Osteoblast (primary cell): ENCODE measurements around the gene TAS1R1. TPM values are rescaled to one million over a fixed set of nuclear protein-coding genes. Genes with fewer than 3 reads are reported as not detected.
"Not testable (repeated sequence)": the region's sequence is repeated elsewhere in the genome, so short reads cannot be mapped to it uniquely, and the experiment has no call there.

Experiments
- DNase-seq: peaks from one replicate; pipeline ENCODE4 v3.0.0; 2011; ENCODE audit warnings: low spot score, mixed read lengths; ENCODE audit not compliant: insufficient read length; ENCODE audit errors: missing footprints
- H2AFZ ChIP-seq: 2 replicates; pipeline ENCODE4 v1.6.0; 2011; ENCODE audit warnings: mild to moderate bottlenecking, low read length
- H3K27ac ChIP-seq: 2 replicates; pipeline ENCODE4 v1.5.1; 2011; ENCODE audit warnings: mild to moderate bottlenecking, low read depth, low read length, moderate library complexity
- H3K27me3 ChIP-seq: 2 replicates; pipeline ENCODE4 v1.6.0; 2012; ENCODE audit warnings: mild to moderate bottlenecking, control low read depth, inconsistent platforms, low read length, moderate library complexity; ENCODE audit not compliant: insufficient read depth
- H3K36me3 ChIP-seq: 2 replicates; pipeline ENCODE4 v1.5.1; 2011; ENCODE audit warnings: mild to moderate bottlenecking, low read length, control low read depth, moderate library complexity; ENCODE audit not compliant: insufficient read depth
- H3K4me1 ChIP-seq: 2 replicates; pipeline ENCODE4 v1.5.1; 2011; ENCODE audit warnings: mild to moderate bottlenecking, low read length, control low read depth, moderate library complexity; ENCODE audit not compliant: insufficient read depth
- H3K4me2 ChIP-seq: 2 replicates; pipeline ENCODE4 v1.6.0; 2011; ENCODE audit warnings: mild to moderate bottlenecking, low read length; ENCODE audit not compliant: insufficient read depth
- H3K4me3 ChIP-seq: fragments of 200-600 bp; sonication (generic); 3 replicates; pipeline ENCODE4 v1.5.1; 2012; ENCODE audit warnings: mild to moderate bottlenecking, low read length, inconsistent platforms; ENCODE audit not compliant: insufficient read depth
- H3K79me2 ChIP-seq: 2 replicates; pipeline ENCODE4 v1.6.0; 2012; ENCODE audit warnings: mild to moderate bottlenecking, low read length, control low read depth, inconsistent platforms; ENCODE audit not compliant: insufficient read depth
- H3K9me3 ChIP-seq: 2 replicates; pipeline ENCODE4 v1.5.1; 2011; ENCODE audit warnings: low read depth, low read length, control low read depth
- H4K20me1 ChIP-seq: 2 replicates; pipeline ENCODE4 v1.6.0; 2012; ENCODE audit warnings: mild to moderate bottlenecking, low read length, control low read depth; ENCODE audit not compliant: insufficient read depth
- CTCF ChIP-seq: IDR thresholded peaks from 2 replicates; pipeline ENCODE4 v1.5.1; 2011; ENCODE audit warnings: mild to moderate bottlenecking, low read depth, low read length, moderate library complexity; ENCODE audit errors: extremely low read depth
- total RNA-seq: library from RNA; depleted of rRNA; stranded (reverse); fragments of >200 nt; gene quantifications from 2 replicates; pipeline ENCODE4 v1.2.3, GENCODE V29; 2012

Gene TAS1R1
- total RNA-seq, 1 donor = under 0.01 TPM

GRCh38 chr1:6596886-6597776, 42.0 kb downstream of the TAS1R1 start:
- Histone ChIP-seq H3K4me2 (no peak overlapping the region), H3K4me3 (no peak overlapping the region), H4K20me1 (peaks cover 85% of the 10 kb centered on the region), H3K27ac (peak overlapping the region; percentile 10), H3K9me3 (no peaks in the 10 kb centered on the region), H3K27me3 (no peaks in the 10 kb centered on the region), H2AFZ (no peak overlapping the region), H3K36me3 (peaks cover 71% of the 10 kb centered on the region), H3K79me2 (peaks cover 94% of the 10 kb centered on the region), H3K4me1 (peaks cover 17% of the 10 kb centered on the region)
- DNase-seq = peak; percentile 74
- no peak for TF ChIP-seq CTCF

GRCh38 chr1:6597777-6598131, 42.6 kb downstream of the TAS1R1 start:
- Histone ChIP-seq H3K4me3 (no peak overlapping the region), H3K4me2 (no peak overlapping the region), H3K9me3 (no peaks in the 10 kb centered on the region), H3K4me1 (peaks cover 17% of the 10 kb centered on the region), H3K27ac (no peak overlapping the region), H4K20me1 (peaks cover 83% of the 10 kb centered on the region), H3K36me3 (peaks cover 65% of the 10 kb centered on the region), H2AFZ (no peak overlapping the region), H3K27me3 (no peaks in the 10 kb centered on the region), H3K79me2 (peaks cover 90% of the 10 kb centered on the region)
- TF ChIP-seq CTCF = no peak
- DNase-seq = peak; percentile 76

- TF ChIP-seq CTCF = no peak
- Histone ChIP-seq H3K4me3 (peak overlapping the region; percentile 85), H3K27me3 (no peaks in the 10 kb centered on the region), H3K9me3 (no peaks in the 10 kb centered on the region), H2AFZ (no peak overlapping the region), H3K36me3 (peaks cover 48% of the 10 kb centered on the region), H3K4me2 (peak overlapping the region; percentile 100), H3K4me1 (peaks cover 28% of the 10 kb centered on the region), H3K79me2 (peaks cover 75% of the 10 kb centered on the region), H3K27ac (no peak overlapping the region), H4K20me1 (peaks cover 71% of the 10 kb centered on the region)
- DNase-seq = peak; percentile 93
Measured at GRCh38 chr1:6599141-6599975, 44.3 kb downstream of the TAS1R1 start.

- H3K4me3 ChIP-seq = peak overlapping the region; percentile 85
- peaks cover 72% of the 10 kb centered on the region for H3K79me2 ChIP-seq
- peaks cover 44% of the 10 kb centered on the region for H3K36me3 ChIP-seq
- H3K4me1 ChIP-seq = peaks cover 34% of the 10 kb centered on the region
- peaks cover 68% of the 10 kb centered on the region for H4K20me1 ChIP-seq
- H3K4me2 ChIP-seq = peak overlapping the region; percentile 100
- not testable (repeated sequence) for DNase-seq, H3K9me3 ChIP-seq, H2AFZ ChIP-seq, H3K27me3 ChIP-seq
- peak overlapping the region; percentile 79 for H3K27ac ChIP-seq
Measured at GRCh38 chr1:6599991-6600390, 44.9 kb downstream of the TAS1R1 start.
